Measurements from ENCODE around the gene MDN1. TPM values are rescaled to one million over a fixed set of nuclear protein-coding genes. Genes with fewer than 3 reads are reported as not detected.
"Not testable (repeated sequence)": the region's sequence is repeated elsewhere in the genome, so short reads cannot be mapped to it uniquely, and the experiment has no call there.

Gene MDN1
- total and polyA plus RNA-seq, 8 donors: 5.5 to 69.2 (median 17.7) TPM

- WGBS, 5 donors: 81 to 93% (median 84%) methylated on average over 6 of the region's 6 CpGs
- H3K36me3 ChIP-seq: peaks cover 42 to 100% (median 100%) of the 10 kb centered on the region in 4 donors
- no peak overlapping the region for H3K27ac ChIP-seq
- peaks cover 0 to 4% (median 0%) of the 10 kb centered on the region in 4 donors for H3K4me1 ChIP-seq
- no peaks in the 10 kb centered on the region for H3K27me3 ChIP-seq
- intact Hi-C loops (cut with DNase I; ENCODE audit: low total_unique reads): no loop called here
- no peak for TF ChIP-seq POLR2AphosphoS5 (IDR thresholded peaks at IDR 0.05)
- no peak for TF ChIP-seq CTCF (IDR thresholded peaks at IDR 0.05)
- TF ChIP-seq EP300 (IDR thresholded peaks at IDR 0.05): no peak
- no peak for TF ChIP-seq POLR2A (IDR thresholded peaks at IDR 0.05)
- peaks cover 0 to 10% (median 6%) of the 10 kb centered on the region in 4 donors for H3K9me3 ChIP-seq
- no peak overlapping the region for H3K4me3 ChIP-seq
- DNase-seq: no peak
These were observed 34.8 kb downstream of the MDN1 start for GRCh38 chr6:89784838-89785237.

- H3K27me3 ChIP-seq; H3K4me1 ChIP-seq; intact Hi-C loops (cut with DNase I; ENCODE audit: low total_unique reads); H3K9me3 ChIP-seq; H3K4me3 ChIP-seq; DNase-seq; H3K27ac ChIP-seq: not testable (repeated sequence)
- H3K36me3 ChIP-seq: peaks cover 40 to 100% (median 97%) of the 10 kb centered on the region in 4 donors
- WGBS, 5 donors: 48 to 79% (median 60%) methylated on average over 7 of the region's 7 CpGs
These were observed 36.3 kb downstream of the MDN1 start for GRCh38 chr6:89783293-89783692.

GRCh38 chr6:89782222-89782621, 37.4 kb downstream of the MDN1 start:
- Histone ChIP-seq H3K27me3 (no peaks in the 10 kb centered on the region), H3K4me3 (no peak overlapping the region), H3K36me3 (peaks cover 40 to 92% (median 86%) of the 10 kb centered on the region in 4 donors), H3K4me1 (no peaks in the 10 kb centered on the region), H3K27ac (no peak overlapping the region), H3K9me3 (peaks cover 0 to 10% (median 6%) of the 10 kb centered on the region in 4 donors)
- 82 to 93% (median 91%) methylated on average over 1 of the region's 1 CpG for WGBS, 5 donors
- TF ChIP-seq EP300 (IDR thresholded peaks at IDR 0.05) (no peak), CTCF (IDR thresholded peaks at IDR 0.05) (no peak), POLR2AphosphoS5 (IDR thresholded peaks at IDR 0.05) (no peak), POLR2A (IDR thresholded peaks at IDR 0.05) (no peak)
- intact Hi-C loops (cut with DNase I; ENCODE audit: low total_unique reads): no loop called here
- no peak for DNase-seq

GRCh38 chr6:89781070-89782034, 38.2 kb downstream of the MDN1 start:
- no peaks in the 10 kb centered on the region for H3K27me3 ChIP-seq
- WGBS, 5 donors: 92 to 99% (median 95%) methylated on average over 6 of the region's 6 CpGs
- no peaks in the 10 kb centered on the region for H3K4me1 ChIP-seq
- TF ChIP-seq POLR2A (IDR thresholded peaks at IDR 0.05) (no peak), EP300 (IDR thresholded peaks at IDR 0.05) (no peak), CTCF (IDR thresholded peaks at IDR 0.05) (no peak), POLR2AphosphoS5 (IDR thresholded peaks at IDR 0.05) (no peak)
- intact Hi-C loops (cut with DNase I; ENCODE audit: low total_unique reads): no loop called here
- DNase-seq: no peak
- no peak overlapping the region for H3K27ac ChIP-seq
- peaks cover 0 to 10% (median 6%) of the 10 kb centered on the region in 4 donors for H3K9me3 ChIP-seq
- no peak overlapping the region for H3K4me3 ChIP-seq
- peaks cover 40 to 89% (median 85%) of the 10 kb centered on the region in 4 donors for H3K36me3 ChIP-seq

GRCh38 chr6:89777455-89777854, 42.1 kb downstream of the MDN1 start:
- Histone ChIP-seq H3K27me3 (no peaks in the 10 kb centered on the region), H3K4me1 (no peaks in the 10 kb centered on the region), H3K9me3 (no peaks in the 10 kb centered on the region), H3K4me3 (no peak overlapping the region), H3K27ac (no peak overlapping the region), H3K36me3 (peaks cover 41 to 89% (median 85%) of the 10 kb centered on the region in 4 donors)
- WGBS, 5 donors: 93 to 100% (median 97%) methylated on average over 2 of the region's 2 CpGs
- intact Hi-C loops (cut with DNase I; ENCODE audit: low total_unique reads): no loop called here
- no peak for TF ChIP-seq CTCF (IDR thresholded peaks at IDR 0.05)
- no peak for DNase-seq

Measured in stomach (tissue), 9 donors.